BLaER1 treated with 17β-estradiol and CSF1 and Interleukin-3, amounts not matched to agents 10 nM and 100 nM (cell line): ENCODE results near the gene AP3S1.

Source experiments
- H3K27ac ChIP-seq, 11 experiments: shearing (Covaris generic); formaldehyde crosslinking; 2 replicates each; pipeline ENCODE4 v1.8.1; 2022
- H3K27me3 ChIP-seq, 11 experiments: shearing (Covaris generic); formaldehyde crosslinking; 2 replicates each; pipeline ENCODE4 v1.8.1; 2022
- H3K36me3 ChIP-seq, 11 experiments: shearing (Covaris generic); formaldehyde crosslinking; 2 replicates each; pipeline ENCODE4 v1.8.1; 2022
- H3K4me1 ChIP-seq, 10 experiments: shearing (Covaris generic); formaldehyde crosslinking; 2 replicates each; pipeline ENCODE4 v1.8.1; 2022
- H3K4me2 ChIP-seq, 11 experiments: shearing (Covaris generic); formaldehyde crosslinking; 2 replicates each; pipeline ENCODE4 v1.8.1; 2022
- H3K4me3 ChIP-seq, 10 experiments: shearing (Covaris generic); formaldehyde crosslinking; 2 replicates each; pipeline ENCODE4 v1.8.1; 2022
- H3K9ac ChIP-seq, 11 experiments: shearing (Covaris generic); formaldehyde crosslinking; 2 replicates each; pipeline ENCODE4 v1.8.1; 2022
- H3K9me3 ChIP-seq, 11 experiments: shearing (Covaris generic); formaldehyde crosslinking; replicated peaks in 1 of 11; 2 replicates each; pipeline ENCODE4 v1.8.1; 2022
- H4K20me1 ChIP-seq, 11 experiments: shearing (Covaris generic); formaldehyde crosslinking; 2 replicates each; pipeline ENCODE4 v1.8.1; 2022
- Cebpa-rat ChIP-seq, 11 experiments: shearing (Covaris generic); IDR thresholded peaks; 2 replicates each; pipeline ENCODE4 v1.8.1; 2022

The AP3S1 gene

GRCh38 chr5:115850744-115851416 is 9.1 kb downstream of the AP3S1 start:
- Histone ChIP-seq H3K27ac (no peak overlapping the region), H3K9ac (no peak overlapping the region), H3K4me1 (0 out of 20 replicates have a peak, but pooled peaks cover 0 to 5% (median 0%) of the 10 kb centered on the region in 10 experiments), H3K4me3 (no peak overlapping the region), H3K4me2 (no peak overlapping the region), H3K27me3 (no peaks in the 10 kb centered on the region), H4K20me1 (peaks cover 0 to 88% (median 29%) of the 10 kb centered on the region in 11 experiments; a peak in 17 of 22 replicates), H3K36me3 (peaks cover 0 to 12% (median 9%) of the 10 kb centered on the region in 11 experiments; a peak in 9 of 22 replicates), H3K9me3 (peaks cover 9 to 17% (median 15%) of the 10 kb centered on the region in 11 experiments; a peak in 21 of 22 replicates)
- no peak for TF ChIP-seq Cebpa-rat (IDR thresholded peaks at IDR 0.05)

GRCh38 chr5:115854139-115854538 is 12.4 kb downstream of the AP3S1 start:
- no peaks in the 10 kb centered on the region for H3K27me3 ChIP-seq
- H4K20me1 ChIP-seq: peaks cover 0 to 85% (median 19%) of the 10 kb centered on the region in 11 experiments; a peak in 17 of 22 replicates
- H3K4me2 ChIP-seq: no peak overlapping the region
- no peak overlapping the region for H3K4me3 ChIP-seq
- TF ChIP-seq Cebpa-rat (IDR thresholded peaks at IDR 0.05): no peak
- H3K9me3 ChIP-seq: peaks cover 9 to 17% (median 15%) of the 10 kb centered on the region in 11 experiments; a peak in 21 of 22 replicates
- no peak overlapping the region for H3K9ac ChIP-seq
- peaks cover 0 to 13% (median 0%) of the 10 kb centered on the region in 10 experiments; a peak in 4 of 20 replicates for H3K4me1 ChIP-seq
- no peak overlapping the region for H3K27ac ChIP-seq
- H3K36me3 ChIP-seq: peaks cover 0 to 12% (median 9%) of the 10 kb centered on the region in 11 experiments; a peak in 10 of 22 replicates

- no peak for TF ChIP-seq Cebpa-rat (IDR thresholded peaks at IDR 0.05)
- no peak overlapping the region for H3K4me3 ChIP-seq
- H3K9me3 ChIP-seq: peaks cover 9 to 19% (median 15%) of the 10 kb centered on the region in 11 experiments; a peak in 21 of 22 replicates
- H3K4me1 ChIP-seq: peaks cover 0 to 13% (median 0%) of the 10 kb centered on the region in 10 experiments; a peak in 4 of 20 replicates
- H3K9ac ChIP-seq: no peak overlapping the region
- no peak overlapping the region for H3K4me2 ChIP-seq
- peaks cover 0 to 85% (median 12%) of the 10 kb centered on the region in 11 experiments; a peak in 12 of 22 replicates for H4K20me1 ChIP-seq
- H3K36me3 ChIP-seq: peaks cover 0 to 12% (median 9%) of the 10 kb centered on the region in 11 experiments; a peak in 10 of 22 replicates
- H3K27ac ChIP-seq: no peak overlapping the region
- no peaks in the 10 kb centered on the region for H3K27me3 ChIP-seq
Observed at GRCh38 chr5:115855959-115856358, 14.2 kb downstream of the AP3S1 start.

- Histone ChIP-seq H3K4me3 (no peak overlapping the region), H3K27me3 (no peaks in the 10 kb centered on the region), H3K4me1 (peaks cover 0 to 13% (median 0%) of the 10 kb centered on the region in 10 experiments; a peak in 4 of 20 replicates), H3K9ac (no peak overlapping the region), H3K36me3 (peaks cover 0 to 19% (median 9%) of the 10 kb centered on the region in 11 experiments; a peak in 11 of 22 replicates), H3K9me3 (peaks cover 16 to 29% (median 23%) of the 10 kb centered on the region in 11 experiments), H3K4me2 (no peak overlapping the region), H3K27ac (no peak overlapping the region), H4K20me1 (peaks cover 0 to 86% (median 7%) of the 10 kb centered on the region in 11 experiments; a peak in 12 of 22 replicates)
- no peak for TF ChIP-seq Cebpa-rat (IDR thresholded peaks at IDR 0.05)
Observed at GRCh38 chr5:115857057-115857479, 15.3 kb downstream of the AP3S1 start.

DNA sequence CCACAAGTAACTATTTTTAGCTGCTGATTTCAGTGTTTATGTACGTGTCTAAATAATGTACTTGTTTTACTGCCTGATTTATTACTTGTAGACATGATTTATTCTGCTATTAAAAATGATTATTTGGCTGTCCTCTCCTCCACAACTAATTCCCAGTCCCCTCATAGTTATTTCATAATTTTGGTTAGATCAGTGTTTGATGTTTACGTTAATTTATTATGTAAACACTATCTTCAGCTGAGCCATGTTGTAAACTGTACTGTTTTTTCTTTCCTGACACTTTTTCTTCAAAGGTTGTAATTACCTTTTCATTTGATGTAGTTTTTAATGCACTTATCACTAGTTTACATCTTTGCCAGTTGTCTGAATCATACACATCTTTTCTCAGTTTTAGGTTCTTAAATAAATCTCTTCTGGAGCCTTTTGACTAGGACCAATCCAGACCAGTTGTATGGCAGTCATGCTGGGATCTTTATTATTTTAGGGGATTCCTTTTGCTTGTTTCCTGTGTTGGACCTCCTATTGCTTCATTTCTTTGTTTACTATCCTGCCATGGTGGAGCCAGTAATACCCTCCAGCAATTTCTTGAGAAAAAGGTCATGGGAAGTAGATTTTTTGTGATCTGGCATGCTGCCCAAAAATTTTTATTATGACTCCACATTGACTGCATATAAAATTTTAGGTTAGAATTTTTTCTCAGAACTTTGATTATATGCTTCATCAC is 16.1 kb downstream of the AP3S1 start:
- no peak overlapping the region for H3K4me3 ChIP-seq
- H3K4me2 ChIP-seq: no peak overlapping the region
- peaks cover 0 to 13% (median 0%) of the 10 kb centered on the region in 10 experiments; a peak in 4 of 20 replicates for H3K4me1 ChIP-seq
- H3K27ac ChIP-seq: no peak overlapping the region
- H3K36me3 ChIP-seq: peaks cover 0 to 19% (median 9%) of the 10 kb centered on the region in 11 experiments; a peak in 12 of 22 replicates
- H3K27me3 ChIP-seq: no peaks in the 10 kb centered on the region
- H4K20me1 ChIP-seq: peaks cover 0 to 82% (median 7%) of the 10 kb centered on the region in 11 experiments; a peak in 12 of 22 replicates
- no peak overlapping the region for H3K9ac ChIP-seq
- H3K9me3 ChIP-seq: peaks cover 22 to 36% (median 28%) of the 10 kb centered on the region in 11 experiments
- no peak for TF ChIP-seq Cebpa-rat (IDR thresholded peaks at IDR 0.05)

- Histone ChIP-seq H3K9me3 (peaks cover 25 to 36% (median 30%) of the 10 kb centered on the region in 11 experiments), H3K9ac (no peak overlapping the region), H3K4me3 (no peak overlapping the region), H3K27me3 (no peaks in the 10 kb centered on the region), H3K27ac (no peak overlapping the region), H3K36me3 (peaks cover 0 to 14% (median 8%) of the 10 kb centered on the region in 11 experiments; a peak in 12 of 22 replicates), H3K4me2 (no peak overlapping the region), H3K4me1 (peaks cover 0 to 13% (median 0%) of the 10 kb centered on the region in 10 experiments; a peak in 4 of 20 replicates), H4K20me1 (peaks cover 0 to 84% (median 7%) of the 10 kb centered on the region in 11 experiments; a peak in 12 of 22 replicates)
- no peak for TF ChIP-seq Cebpa-rat (IDR thresholded peaks at IDR 0.05)
Observed at GRCh38 chr5:115858396-115858795, 16.7 kb downstream of the AP3S1 start.

- H3K9ac ChIP-seq: no peak overlapping the region
- H3K36me3 ChIP-seq: peaks cover 0 to 11% (median 4%) of the 10 kb centered on the region in 11 experiments; a peak in 7 of 22 replicates
- peaks cover 0 to 13% (median 0%) of the 10 kb centered on the region in 10 experiments; a peak in 4 of 20 replicates for H3K4me1 ChIP-seq
- H3K9me3 ChIP-seq: peaks cover 24 to 37% (median 30%) of the 10 kb centered on the region in 11 experiments
- no peaks in the 10 kb centered on the region for H3K27me3 ChIP-seq
- peaks cover 0 to 84% (median 7%) of the 10 kb centered on the region in 11 experiments; a peak in 12 of 22 replicates for H4K20me1 ChIP-seq
- TF ChIP-seq Cebpa-rat (IDR thresholded peaks at IDR 0.05): no peak
- no peak overlapping the region for H3K4me2 ChIP-seq
- no peak overlapping the region for H3K4me3 ChIP-seq
- no peak overlapping the region for H3K27ac ChIP-seq
Observed at GRCh38 chr5:115859378-115859777, 17.6 kb downstream of the AP3S1 start.

- Histone ChIP-seq H3K4me3 (no peak overlapping the region), H3K27ac (no peak overlapping the region), H3K4me2 (no peak overlapping the region), H3K27me3 (no peaks in the 10 kb centered on the region), H3K9ac (no peak overlapping the region), H3K9me3 (peaks cover 0 to 3% (median 0%) of the 10 kb centered on the region in 11 experiments; a peak in 7 of 22 replicates), H3K36me3 (peaks cover 21 to 62% (median 35%) of the 10 kb centered on the region in 11 experiments), H4K20me1 (peaks cover 0 to 40% (median 0%) of the 10 kb centered on the region in 11 experiments; a peak in 7 of 22 replicates), H3K4me1 (no peaks in the 10 kb centered on the region)
- no peak for TF ChIP-seq Cebpa-rat (IDR thresholded peaks at IDR 0.05)
Observed at GRCh38 chr5:115869256-115869795, 27.6 kb downstream of the AP3S1 start.
